HG03135 (cell line): Measurements from ENCODE around the gene ZNF827.

ENCODE experiments used
- ATAC-seq: cut with Tn5 transposase; IDR thresholded peaks from one replicate; pipeline ENCODE4 v1.9.1; 2021; ENCODE audit warnings: mild to moderate bottlenecking, moderate library complexity; ENCODE audit not compliant: unreplicated experiment

Gene ZNF827

DNA sequence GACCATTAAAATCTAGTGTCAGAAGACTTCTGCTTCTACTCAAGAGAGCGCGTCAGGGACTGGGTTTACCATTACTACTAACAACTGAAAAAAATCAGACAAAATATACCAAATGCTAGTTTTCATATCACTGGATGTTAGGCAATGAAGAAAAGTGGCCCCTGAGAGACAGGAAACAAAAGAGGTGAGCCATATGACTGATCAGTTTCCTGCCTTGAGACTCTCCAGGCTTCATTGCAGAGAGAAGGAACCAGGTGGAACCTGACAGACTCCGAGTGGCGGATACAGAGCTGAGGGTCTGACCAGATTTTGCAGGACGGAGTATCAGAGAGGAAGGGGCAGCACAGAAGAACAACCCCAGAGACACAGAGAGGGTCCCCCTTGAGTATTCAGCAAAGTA lies 172.3 kb downstream of the ZNF827 start:
- ATAC-seq, result no peak

- ATAC-seq, result no peak
Observed at GRCh38 chr4:145763399-145763798, 175.2 kb downstream of the ZNF827 start.

DNA sequence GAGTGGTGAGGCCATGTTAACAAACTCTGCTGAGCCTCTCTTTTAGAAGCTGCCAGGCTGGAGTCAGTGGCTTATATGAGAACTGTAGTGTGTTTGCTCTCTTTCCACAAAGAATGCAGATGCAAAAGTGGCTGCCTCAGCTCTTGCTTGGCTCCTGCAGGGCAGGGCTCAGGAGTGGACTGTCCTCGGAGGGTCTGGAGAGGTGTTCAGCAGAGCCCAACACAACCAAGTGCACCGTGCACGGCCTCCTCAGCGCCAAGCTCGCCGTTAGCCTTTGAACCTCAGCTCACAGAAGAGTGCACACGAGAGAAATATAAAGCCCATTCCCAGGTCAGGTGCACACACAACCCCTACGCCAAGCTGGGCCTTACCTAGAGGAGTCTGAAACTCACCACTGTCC lies 175.9 kb downstream of the ZNF827 start:
- ATAC-seq, result no peak

- no peak for ATAC-seq
Observed at GRCh38 chr4:145760961-145761929, 177.4 kb downstream of the ZNF827 start.

- ATAC-seq, result no peak
Observed at GRCh38 chr4:145760176-145760575, 178.4 kb downstream of the ZNF827 start.

GRCh38 chr4:145757188-145757587 lies 181.4 kb downstream of the ZNF827 start:
- no peak for ATAC-seq

GRCh38 chr4:145756244-145756643 lies 182.4 kb downstream of the ZNF827 start:
- no peak for ATAC-seq

DNA sequence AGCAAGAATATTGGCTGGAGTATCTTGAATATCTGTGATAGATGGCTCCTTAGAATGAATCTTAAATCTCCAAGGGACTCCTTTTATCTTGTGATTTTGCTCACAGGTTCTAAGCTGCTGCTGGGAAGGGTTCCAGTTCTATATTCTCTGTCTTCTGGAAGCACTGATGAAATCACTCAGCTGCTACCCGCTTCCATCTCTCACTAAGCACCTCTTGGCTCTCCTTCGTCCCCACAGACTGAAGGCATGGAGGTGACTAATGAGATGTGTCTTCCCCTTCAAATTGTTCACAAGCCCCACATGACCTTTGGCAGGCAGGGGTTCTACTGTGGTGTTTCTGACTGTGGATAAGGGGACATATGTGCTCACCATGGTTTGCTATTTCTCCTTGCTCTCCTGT lies 182.8 kb downstream of the ZNF827 start:
- ATAC-seq, result no peak

DNA sequence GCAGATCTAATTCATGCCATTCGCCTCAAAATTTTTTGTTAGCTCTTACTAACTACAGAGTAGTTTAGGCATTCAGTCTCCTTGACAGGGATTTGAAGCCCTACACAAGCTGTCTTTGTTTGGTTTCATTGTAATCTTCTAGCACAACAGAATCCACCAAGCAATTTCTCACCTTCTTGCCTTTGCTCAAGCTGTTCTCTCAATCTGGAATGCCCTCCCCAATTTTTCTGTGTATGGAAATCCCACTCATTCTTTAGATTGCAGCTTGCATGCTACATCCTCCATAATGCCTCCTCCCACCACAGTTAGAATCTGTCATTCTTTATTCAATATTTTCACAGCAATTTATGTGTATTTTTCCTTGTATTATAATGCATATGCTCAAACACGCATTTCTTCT lies 195.0 kb downstream of the ZNF827 start:
- ATAC-seq, result no peak

GRCh38 chr4:145740806-145741205 lies 197.8 kb downstream of the ZNF827 start:
- ATAC-seq, result no peak

DNA sequence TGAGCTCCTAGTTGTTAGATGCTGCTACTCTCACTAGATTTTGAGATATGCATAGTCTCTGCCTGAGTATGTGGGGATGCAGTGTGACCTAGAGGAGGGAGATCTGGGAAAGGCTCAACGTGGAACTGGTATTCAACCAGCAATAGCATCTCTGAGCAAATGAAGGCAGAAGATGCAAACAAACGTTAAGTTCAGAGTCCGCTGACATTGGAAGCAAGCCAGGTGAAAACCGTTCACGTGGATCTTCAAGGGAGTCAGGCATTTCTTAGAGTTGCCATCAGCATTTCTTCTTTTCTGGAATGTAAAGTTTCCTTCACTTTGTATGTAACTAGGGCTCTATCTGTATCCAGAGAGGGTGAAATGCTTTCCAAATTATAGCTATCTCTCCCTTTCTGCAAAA lies 198.8 kb downstream of the ZNF827 start:
- ATAC-seq, result no peak

DNA sequence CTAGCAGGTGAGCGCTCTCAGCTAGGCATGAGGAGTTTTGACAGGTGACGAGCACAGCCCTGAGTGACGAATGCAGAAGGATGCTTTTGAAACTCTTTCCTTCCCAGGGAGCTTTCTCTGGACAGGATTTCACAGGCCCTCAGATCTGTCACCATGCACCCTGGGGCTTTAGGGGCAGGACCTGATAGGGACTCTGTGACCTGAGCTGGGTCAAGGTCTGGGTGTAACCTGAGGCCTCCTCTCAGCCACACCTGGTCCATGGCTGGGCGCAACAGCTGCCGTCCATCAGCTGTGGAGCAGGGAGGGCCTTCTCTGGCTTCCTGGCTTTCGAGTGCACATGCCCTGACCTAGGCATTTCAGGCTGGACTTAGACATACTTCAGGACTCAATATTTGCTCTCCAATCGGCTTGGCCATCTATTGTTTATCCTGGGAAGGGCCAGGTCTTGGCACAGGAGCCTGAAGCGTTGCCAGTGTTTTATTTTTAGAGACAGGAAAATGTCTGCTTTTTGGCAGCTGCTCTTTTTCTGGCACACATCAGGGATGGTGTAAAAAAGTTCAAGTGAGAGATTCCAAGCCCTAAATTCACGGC lies 202.3 kb downstream of the ZNF827 start:
- no peak for ATAC-seq

DNA sequence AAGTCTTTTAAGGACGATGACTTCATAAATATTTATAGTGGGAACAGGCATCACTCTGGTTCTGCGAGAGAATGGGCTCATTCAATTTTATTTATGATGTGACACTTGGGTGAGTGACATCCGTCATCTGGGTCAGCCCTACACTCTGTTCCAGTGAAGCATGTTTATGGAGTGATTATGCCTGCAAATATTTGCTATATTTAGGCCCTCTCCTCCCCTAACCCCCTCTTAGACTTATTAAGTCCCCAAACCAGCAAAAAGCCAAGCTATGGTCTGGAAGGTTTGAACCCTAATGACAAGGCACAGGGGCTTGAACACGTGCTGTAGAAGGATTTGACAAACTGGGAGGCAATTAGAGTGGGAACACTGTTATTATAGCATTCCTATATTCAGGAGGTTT lies 202.8 kb downstream of the ZNF827 start:
- no peak for ATAC-seq

DNA sequence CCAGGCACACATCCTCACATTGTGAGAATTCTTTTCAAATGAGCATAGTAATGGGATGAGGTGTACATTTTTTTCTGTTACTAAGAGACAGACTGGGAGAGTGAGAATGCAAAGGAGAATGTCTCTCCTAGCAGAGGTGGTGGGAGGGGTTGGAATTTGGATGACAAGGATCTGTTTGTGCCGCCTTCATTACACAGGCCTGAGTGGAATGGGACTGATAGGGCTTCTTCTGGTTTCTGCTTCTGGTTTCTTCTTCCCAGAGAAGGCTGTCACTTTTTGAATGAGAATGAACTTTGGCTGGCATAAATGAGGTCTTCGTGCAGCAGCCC lies 203.3 kb downstream of the ZNF827 start:
- ATAC-seq, result no peak

- ATAC-seq, result no peak
Observed at GRCh38 chr4:145734576-145735346, 203.9 kb downstream of the ZNF827 start.

DNA sequence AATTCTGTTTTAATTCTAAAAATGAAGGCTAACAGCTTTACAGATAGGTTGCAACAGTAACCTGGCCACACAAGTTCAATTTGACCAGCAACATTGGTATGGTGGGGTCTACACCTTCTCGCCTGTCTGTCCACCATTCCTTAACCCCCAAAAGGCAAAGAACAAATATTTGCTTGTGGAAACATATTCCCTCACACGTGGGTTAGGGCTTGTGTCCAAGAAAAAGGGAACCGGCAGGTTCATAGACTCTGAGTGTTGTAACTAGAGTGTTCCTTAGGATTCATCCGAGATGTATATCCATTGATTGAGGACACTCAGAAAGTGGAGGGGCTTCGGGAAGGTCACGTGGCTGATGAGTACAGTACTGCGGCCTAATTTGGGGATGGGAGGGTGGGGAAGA lies 204.6 kb downstream of the ZNF827 start:
- no peak for ATAC-seq

DNA sequence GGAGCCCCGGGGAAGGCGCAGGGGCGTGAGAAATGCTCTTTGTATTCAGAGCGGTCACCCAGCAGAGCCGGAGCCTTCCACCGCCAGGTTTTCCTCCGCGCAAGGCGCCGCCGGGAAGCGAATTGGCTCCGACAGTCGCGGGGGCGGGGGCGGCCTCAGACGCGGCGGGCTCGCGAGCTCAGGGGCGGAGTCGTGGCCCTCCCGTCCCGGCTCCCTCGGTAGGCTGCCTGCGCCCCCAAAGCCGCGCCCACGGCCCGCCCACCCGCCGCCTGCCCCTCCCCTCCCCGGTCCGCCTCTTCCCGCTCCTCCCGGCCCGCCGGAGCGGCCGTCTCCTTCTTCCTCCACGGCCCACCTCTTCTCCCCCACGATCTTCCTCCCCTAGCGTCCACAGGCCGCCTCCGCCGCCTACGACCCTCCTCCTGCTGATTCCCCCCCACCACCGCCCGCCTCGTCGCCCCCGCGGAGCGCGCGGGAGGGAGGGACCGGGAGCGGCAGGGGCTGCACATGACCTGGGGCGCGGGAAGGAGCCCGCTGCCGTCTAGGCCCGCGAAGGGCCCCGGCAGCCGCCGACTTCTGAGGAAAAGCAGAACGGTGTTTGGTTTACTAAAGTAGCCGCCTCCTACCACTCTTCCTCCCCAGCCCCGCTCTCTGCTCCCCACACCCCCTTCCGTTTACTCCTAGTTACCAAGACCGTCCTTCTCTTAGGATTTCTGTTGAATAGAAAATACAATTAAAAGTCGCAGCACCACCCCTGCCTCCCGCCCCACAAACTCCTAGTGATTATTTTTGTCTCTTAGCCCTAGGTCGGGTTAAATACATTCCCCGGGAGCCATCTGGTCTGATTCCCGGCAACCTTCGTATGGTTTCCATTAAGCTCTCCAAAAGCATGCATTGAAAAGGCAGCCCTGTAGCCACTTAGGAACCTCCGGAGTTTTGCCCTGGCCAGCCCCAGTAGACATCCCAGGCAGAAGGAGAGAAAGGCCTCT lies 205.4 kb downstream of the ZNF827 start:
- ATAC-seq, result peak; percentile 89

DNA sequence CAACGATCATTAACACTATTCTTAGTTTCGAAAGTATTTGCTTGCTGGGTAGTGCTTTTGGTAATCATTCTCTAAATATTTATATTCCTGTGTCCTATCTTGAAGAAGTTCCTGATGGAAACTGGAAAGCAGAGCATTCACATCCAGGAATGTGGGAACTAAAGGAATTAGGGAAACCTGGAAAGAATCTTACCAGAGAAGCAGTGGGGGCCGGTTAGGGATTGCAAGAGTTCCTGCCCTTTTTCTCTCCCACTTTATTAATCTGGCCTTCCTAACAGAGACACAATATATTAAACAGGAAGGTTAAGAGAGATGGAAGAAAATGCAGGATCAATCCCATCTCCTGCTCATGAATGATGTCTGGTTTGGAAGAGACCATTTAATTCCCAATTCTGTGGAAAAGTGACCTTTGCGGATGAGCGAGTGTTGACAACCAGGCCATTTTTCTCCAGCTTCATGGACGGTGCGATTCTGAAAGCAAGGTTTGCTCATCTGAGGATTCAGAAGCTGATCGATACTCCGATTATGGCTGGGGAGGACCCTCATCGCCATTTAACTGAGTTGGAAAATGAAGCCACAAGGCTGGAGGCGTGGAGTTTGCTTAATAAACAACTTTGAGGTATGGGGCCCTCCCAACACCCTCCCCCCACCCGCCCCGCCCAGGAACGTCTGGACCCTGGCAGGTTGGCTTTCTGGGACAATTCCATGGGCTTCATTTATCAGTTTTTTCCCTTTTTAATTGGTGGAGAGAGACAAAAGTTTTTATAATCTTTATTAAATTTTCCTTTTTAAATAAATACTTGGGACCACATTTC lies 206.4 kb downstream of the ZNF827 start:
- no peak for ATAC-seq

DNA sequence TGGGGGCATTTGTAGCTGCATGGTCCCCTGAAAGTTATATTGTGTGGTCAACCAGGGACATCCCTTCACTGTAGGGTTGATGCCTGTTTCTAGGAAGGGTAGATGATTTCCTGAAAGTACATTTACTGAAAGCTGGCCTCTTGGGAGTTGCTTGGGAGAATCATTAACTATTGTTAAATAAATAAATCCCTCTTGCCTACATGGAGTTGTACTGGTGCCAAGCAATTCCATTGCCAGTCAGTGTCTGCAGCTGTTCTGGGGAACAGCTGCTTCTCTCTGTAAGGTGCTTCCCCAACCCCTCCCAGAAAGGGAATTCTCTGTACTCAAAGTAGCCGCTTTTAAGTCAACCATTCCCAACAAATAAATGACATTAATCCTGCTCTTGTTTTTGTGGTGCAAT lies 207.6 kb downstream of the ZNF827 start:
- ATAC-seq, result no peak

DNA sequence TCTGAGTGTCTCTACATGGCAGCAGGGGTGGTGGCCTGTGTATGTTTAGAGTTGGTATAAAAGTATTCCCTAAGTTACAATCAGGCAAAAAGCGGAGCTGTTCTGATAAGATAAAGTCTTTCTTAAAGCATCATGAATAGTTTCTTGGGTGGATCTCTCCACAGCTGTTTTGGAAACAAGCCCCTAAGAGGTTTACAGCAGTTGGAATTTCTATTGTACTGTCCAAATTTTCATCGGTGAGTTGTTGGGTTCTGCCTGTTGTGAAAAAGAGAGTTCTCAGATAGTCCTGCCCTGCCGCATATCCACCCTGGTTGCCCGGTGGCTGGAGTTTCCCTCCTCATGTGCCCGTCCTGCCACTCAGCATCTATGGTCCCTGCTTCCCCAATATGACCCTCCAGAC lies 208.6 kb downstream of the ZNF827 start:
- ATAC-seq, result no peak
